Calu3 (cell line): Measurements from ENCODE around the gene RNLS. TPM values are rescaled to one million over a fixed set of nuclear protein-coding genes. Genes with fewer than 3 reads are reported as not detected.

Source experiments
- BruUV-seq: library from RNA; stranded (reverse); fragments of 400-500 nt; replicated peaks from 2 replicates; lab custom pipeline; 2021; lab: Mats Ljungman, UMichigan
- CTCF ChIA-PET: fragments of 300-600 bp; sonication (Branson Sonifier 250); formaldehyde crosslinking; loops from one replicate; lab custom pipeline; 2022; ENCODE audit warnings: antibody characterized with exemption; lab: Charles Lee
- DNase-seq: peaks from one replicate; pipeline ENCODE4 v3.0.0; 2022
- H3K27ac Mint-ChIP-seq: one replicate; pipeline ENCODE4 v1.8.0; 2022; ENCODE audit warnings: mixed read lengths; ENCODE audit not compliant: unreplicated experiment
- H3K27me3 Mint-ChIP-seq: one replicate; pipeline ENCODE4 v1.8.0; 2022; ENCODE audit warnings: mixed read lengths; ENCODE audit not compliant: unreplicated experiment
- H3K36me3 Mint-ChIP-seq: one replicate; pipeline ENCODE4 v1.8.0; 2022; ENCODE audit warnings: mild to moderate bottlenecking, moderate library complexity, mixed read lengths; ENCODE audit not compliant: insufficient read depth, unreplicated experiment
- H3K4me1 Mint-ChIP-seq: one replicate; pipeline ENCODE4 v1.8.0; 2022; ENCODE audit warnings: mild to moderate bottlenecking, low read depth, mixed read lengths; ENCODE audit not compliant: unreplicated experiment
- H3K4me3 Mint-ChIP-seq: one replicate; pipeline ENCODE4 v1.8.0; 2022; ENCODE audit warnings: mild to moderate bottlenecking, low read depth, moderate library complexity, mixed read lengths; ENCODE audit not compliant: unreplicated experiment
- H3K9me3 Mint-ChIP-seq: one replicate; pipeline ENCODE4 v1.8.0; 2022; ENCODE audit warnings: low read depth, mixed read lengths; ENCODE audit not compliant: unreplicated experiment
- CTCF ChIP-seq: fragments of 200-600 bp; IDR thresholded peaks from one replicate; pipeline ENCODE4 v1.8.0; 2022; ENCODE audit warnings: antibody characterized with exemption; ENCODE audit not compliant: unreplicated experiment
- intact Hi-C: fragments of 100-400 bp; cut with micrococcal nuclease; formaldehyde crosslinking; loops from one replicate; pipeline ENCODE4 v1.10.0; 2022; ENCODE audit not compliant: unreplicated experiment
- total RNA-seq: library from RNA; stranded (reverse); gene quantifications from 2 replicates; pipeline ENCODE4 v1.2.3, GENCODE V29; 2022

RNLS gene
- total RNA-seq, 1 experiment from 2014 or later: 6.3 TPM

- TF ChIP-seq CTCF: no peak
- no peak overlapping the region for H3K4me3 Mint-ChIP-seq
- no peaks in the 10 kb centered on the region for H3K36me3 Mint-ChIP-seq
- no peak overlapping the region for H3K27ac Mint-ChIP-seq
- no TSS peak for BruUV-seq
- no peaks in the 10 kb centered on the region for H3K4me1 Mint-ChIP-seq
- CTCF ChIA-PET: no interaction called here
- DNase-seq: no peak
- H3K27me3 Mint-ChIP-seq: no peaks in the 10 kb centered on the region
- intact Hi-C loops: no loop called here
- H3K9me3 Mint-ChIP-seq: no peaks in the 10 kb centered on the region
These were observed 117.4 kb downstream of the RNLS start for GRCh38 chr10:88465765-88466164.

DNA sequence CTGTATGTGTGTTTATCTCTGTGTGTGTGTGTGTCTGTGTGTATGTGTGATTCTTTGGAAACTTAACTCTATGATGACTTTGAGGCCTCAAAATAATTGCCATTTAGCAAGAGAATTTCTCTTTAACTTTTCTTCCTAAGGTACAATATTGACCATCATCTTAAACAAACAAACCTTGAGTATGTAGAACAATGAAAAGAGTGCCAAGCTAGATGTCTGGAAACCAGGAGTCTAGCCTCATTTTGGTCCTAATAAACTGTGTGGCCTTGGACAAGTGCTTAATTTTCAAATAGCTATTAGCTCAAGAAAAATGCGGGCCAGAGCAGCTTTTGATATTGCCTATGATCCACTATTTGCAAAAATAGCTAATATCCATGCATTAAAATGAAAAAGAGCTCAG, 119.3 kb downstream of the RNLS start:
- no peaks in the 10 kb centered on the region for H3K36me3 Mint-ChIP-seq
- no TSS peak for BruUV-seq
- TF ChIP-seq CTCF: no peak
- CTCF ChIA-PET: no interaction called here
- H3K4me1 Mint-ChIP-seq: no peaks in the 10 kb centered on the region
- no peaks in the 10 kb centered on the region for H3K27me3 Mint-ChIP-seq
- H3K4me3 Mint-ChIP-seq: no peak overlapping the region
- DNase-seq: no peak
- H3K9me3 Mint-ChIP-seq: no peaks in the 10 kb centered on the region
- no peak overlapping the region for H3K27ac Mint-ChIP-seq
- intact Hi-C loops: no loop called here

GRCh38 chr10:88461426-88461825, 121.7 kb downstream of the RNLS start:
- intact Hi-C loops: no loop called here
- BruUV-seq: no TSS peak
- no peak for DNase-seq
- Mint-ChIP-seq H3K4me3 (no peak overlapping the region), H3K36me3 (no peaks in the 10 kb centered on the region), H3K27ac (no peak overlapping the region), H3K9me3 (no peaks in the 10 kb centered on the region), H3K4me1 (no peaks in the 10 kb centered on the region), H3K27me3 (no peaks in the 10 kb centered on the region)
- CTCF ChIA-PET: no interaction called here
- no peak for TF ChIP-seq CTCF

GRCh38 chr10:88459530-88459929, 123.6 kb downstream of the RNLS start:
- no peak for DNase-seq
- no peak for TF ChIP-seq CTCF
- Mint-ChIP-seq H3K36me3 (no peaks in the 10 kb centered on the region), H3K27me3 (no peaks in the 10 kb centered on the region), H3K27ac (no peak overlapping the region), H3K4me1 (no peaks in the 10 kb centered on the region), H3K9me3 (no peaks in the 10 kb centered on the region), H3K4me3 (no peak overlapping the region)
- intact Hi-C loops: no loop called here
- CTCF ChIA-PET: no interaction called here
- BruUV-seq: no TSS peak
